ENCODE measurements around the gene BFSP1.

The BFSP1 gene

GRCh38 chr20:17507032-17507431 lies 24.1 kb downstream of the BFSP1 start:
- CTCF ChIA-PET = no interaction called here
- POLR2A ChIA-PET = interaction anchor here (0.6 kb wide), 1 partner anchor 1032 kb away, joined by 9 read pairs; no protein-coding TSS in a partner anchor
- TF ChIP-seq ZNF280C (tag by site-specific recombination; IDR thresholded peaks at IDR 0.05) = no peak
- H3K9me3 ChIP-seq (ENCODE audit: control insufficient read depth, insufficient read depth, low read depth, low read length) = no peaks in the 10 kb centered on the region
- H3K4me3 ChIP-seq (ENCODE audit: low read depth, low read length) = no peak overlapping the region
- no peak overlapping the region for H3K27ac ChIP-seq (ENCODE audit: extremely low read depth, low read depth, low read length)
- no peaks in the 10 kb centered on the region for H3K36me3 ChIP-seq (ENCODE audit: control insufficient read depth in 2 of 2, insufficient read depth in 1 of 2, low read length in 2 of 2)
- no peaks in the 10 kb centered on the region for H3K4me1 ChIP-seq (ENCODE audit: control insufficient read depth, insufficient read depth, low read length)

- H3K9me3 ChIP-seq (ENCODE audit: control insufficient read depth, insufficient read depth, low read depth, low read length) = no peaks in the 10 kb centered on the region
- H3K27ac ChIP-seq (ENCODE audit: extremely low read depth, low read depth, low read length) = no peak overlapping the region
- no peaks in the 10 kb centered on the region for H3K36me3 ChIP-seq (ENCODE audit: control insufficient read depth in 2 of 2, insufficient read depth in 1 of 2, low read length in 2 of 2)
- POLR2A ChIA-PET = interaction anchor here (0.6 to 1.0 kb wide), 2 partner anchors 177 to 1033 kb away, joined by 3 to 9 read pairs; partner anchors contain the start of gene RRBP1
- CTCF ChIA-PET = interaction anchor here (0.5 to 2.5 kb wide), 29 partner anchors 8 to 1162 kb away, joined by 3 to 17 read pairs (median 4); no protein-coding TSS in a partner anchor
- H3K4me3 ChIP-seq (ENCODE audit: low read depth, low read length) = no peak overlapping the region
- no peaks in the 10 kb centered on the region for H3K4me1 ChIP-seq (ENCODE audit: control insufficient read depth, insufficient read depth, low read length)
- TF ChIP-seq ZNF324 (tag by site-specific recombination; IDR thresholded peaks at IDR 0.05) (no peak), ZFHX2 (tag by site-specific recombination; conservative IDR thresholded peaks at IDR 0.05) (peak; percentile 42)
Measured at GRCh38 chr20:17505636-17506517, 25.3 kb downstream of the BFSP1 start.

GRCh38 chr20:17504898-17505635 lies 26.1 kb downstream of the BFSP1 start:
- ChIA-PET POLR2A (no interaction called here), CTCF (interaction anchor here (0.5 to 2.5 kb wide), 36 partner anchors 8 to 1163 kb away, joined by 3 to 17 read pairs (median 4); no protein-coding TSS in a partner anchor)
- Histone ChIP-seq H3K9me3 (ENCODE audit: control insufficient read depth, insufficient read depth, low read depth, low read length) (no peaks in the 10 kb centered on the region), H3K36me3 (ENCODE audit: control insufficient read depth in 2 of 2, insufficient read depth in 1 of 2, low read length in 2 of 2) (no peaks in the 10 kb centered on the region), H3K4me3 (ENCODE audit: low read depth, low read length) (no peak overlapping the region), H3K27ac (ENCODE audit: extremely low read depth, low read depth, low read length) (no peak overlapping the region), H3K4me1 (ENCODE audit: control insufficient read depth, insufficient read depth, low read length) (no peaks in the 10 kb centered on the region)
- TF ChIP-seq ZNF26 (tag by site-specific recombination; IDR thresholded peaks at IDR 0.05) = no peak
- no peak for TF ChIP-seq IKZF3 (tag by site-specific recombination; IDR thresholded peaks at IDR 0.05)
- TF ChIP-seq PRDM1 (tag by site-specific recombination; IDR thresholded peaks at IDR 0.05) = 0 out of 2 replicates have a peak, but pooled peaks have one; percentile 15
- no peak for TF ChIP-seq ZEB2 (tag by site-specific recombination; IDR thresholded peaks at IDR 0.05)
- no peak for TF ChIP-seq SETDB1 (IDR thresholded peaks at IDR 0.05; ENCODE audit: insufficient read length, low read length)
- peak; percentile 86 for TF ChIP-seq ZNF654 (tag by site-specific recombination; IDR thresholded peaks at IDR 0.05; ENCODE audit: low read depth)
- TF ChIP-seq ZNF518A (tag by site-specific recombination; conservative IDR thresholded peaks at IDR 0.05; ENCODE audit: low read depth) = no peak
- TF ChIP-seq ZNF792 (tag by site-specific recombination; IDR thresholded peaks at IDR 0.05) = no peak
- no peak for TF ChIP-seq ZNF513 (tag by site-specific recombination; IDR thresholded peaks at IDR 0.05)
- TF ChIP-seq ZBTB7A (tag by site-specific recombination; IDR thresholded peaks at IDR 0.05; ENCODE audit: low read depth) = no peak
- no peak for TF ChIP-seq KLF9 (tag by site-specific recombination; IDR thresholded peaks at IDR 0.05; ENCODE audit: low read depth)
- no peak for TF ChIP-seq ZFP3 (tag by site-specific recombination; IDR thresholded peaks at IDR 0.05; ENCODE audit: low read depth)
- TF ChIP-seq YY2 (tag by site-specific recombination; IDR thresholded peaks at IDR 0.05) = no peak
- TF ChIP-seq KLF1 (tag by site-specific recombination; IDR thresholded peaks at IDR 0.05) = 0 out of 2 replicates have a peak, but pooled peaks have one; percentile 31
